CD4-positive, alpha-beta T cell treated with Interleukin-10 for 1 hour (primary cell): ENCODE results near the gene ASXL2.
"Not testable (repeated sequence)": the region's sequence is repeated elsewhere in the genome, so short reads cannot be mapped to it uniquely, and the experiment has no call there.

ENCODE experiments used
- DNase-seq: peaks from one replicate; pipeline ENCODE4 v3.0.0-alpha.2; 2020

Gene ASXL2

GRCh38 chr2:25878361-25879132 lies at the start of gene ASXL2:
TSS of gene ASXL2 (minus strand) at chr2:25878487. CDS start at chr2:25878222, 265 bp downstream.
- DNase-seq, result peak; percentile 98

DNA sequence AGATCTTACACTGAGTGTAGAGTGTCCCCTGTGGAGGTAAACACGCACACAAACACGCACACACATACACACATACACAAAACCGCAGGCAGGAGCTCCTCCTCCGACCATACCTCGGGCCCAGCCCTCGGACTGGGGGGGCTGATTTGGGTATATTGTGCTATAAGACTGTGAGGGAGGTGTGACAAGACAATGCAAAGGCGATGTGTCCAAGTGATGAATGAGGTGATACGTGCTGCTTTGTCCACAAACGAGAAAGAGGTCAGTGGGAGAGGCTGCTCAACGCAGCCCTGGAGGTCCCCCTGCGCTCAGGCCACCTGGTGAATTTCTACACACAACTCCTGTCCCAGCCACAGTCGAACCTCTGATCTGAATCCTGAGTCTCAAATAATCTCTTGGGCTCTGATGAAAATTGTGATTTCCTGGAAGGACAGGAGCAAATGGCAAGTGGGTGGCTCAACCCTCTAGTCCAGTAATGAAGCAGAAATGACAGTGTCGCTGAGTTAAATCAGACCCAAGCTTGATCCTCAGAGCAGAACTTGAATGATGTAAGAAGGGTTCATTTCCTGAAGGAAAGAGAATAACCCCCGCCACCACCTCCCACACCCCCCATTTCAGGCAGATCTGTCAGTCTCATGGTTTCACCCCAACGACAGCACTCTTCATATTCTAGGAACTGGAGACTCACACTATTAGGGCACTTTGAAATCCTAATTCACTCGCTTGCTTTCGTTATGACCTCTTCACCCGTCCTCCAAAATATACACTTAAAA lies 48.9 kb upstream of the ASXL2 start:
- no peak for DNase-seq

- DNase-seq, result no peak
Observed at GRCh38 chr2:25922501-25922900, 44.2 kb upstream of the ASXL2 start.

- no peak for DNase-seq
Observed at GRCh38 chr2:25920786-25921415, 42.6 kb upstream of the ASXL2 start.

- DNase-seq, result no peak
Observed at GRCh38 chr2:25920336-25920735, 42.0 kb upstream of the ASXL2 start.

GRCh38 chr2:25917832-25918231 lies 39.5 kb upstream of the ASXL2 start:
- no peak for DNase-seq

DNA sequence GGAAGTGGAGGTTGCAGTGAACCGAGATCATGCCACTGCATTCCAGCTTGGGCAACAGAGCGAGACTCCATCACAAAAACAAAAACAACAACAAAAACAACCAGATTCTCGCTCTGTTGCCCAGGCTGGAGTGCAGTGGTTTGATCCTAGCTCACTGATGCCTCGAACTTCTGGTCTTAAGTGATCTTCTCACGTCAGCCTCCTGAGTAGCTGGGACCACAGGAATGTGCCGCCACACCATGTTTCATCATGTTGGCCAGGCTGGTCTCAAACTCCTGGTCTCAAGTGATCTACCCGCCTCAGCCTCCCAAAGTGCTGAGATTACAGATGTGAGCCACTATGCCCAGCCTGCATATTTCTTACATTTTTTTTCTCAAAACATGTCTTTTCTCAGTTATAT lies 39.1 kb upstream of the ASXL2 start:
- not testable (repeated sequence) for DNase-seq

- peak; percentile 47 for DNase-seq
Observed at GRCh38 chr2:25915944-25916772, 37.9 kb upstream of the ASXL2 start.

GRCh38 chr2:25915411-25915810 lies 37.1 kb upstream of the ASXL2 start:
- not testable (repeated sequence) for DNase-seq

DNA sequence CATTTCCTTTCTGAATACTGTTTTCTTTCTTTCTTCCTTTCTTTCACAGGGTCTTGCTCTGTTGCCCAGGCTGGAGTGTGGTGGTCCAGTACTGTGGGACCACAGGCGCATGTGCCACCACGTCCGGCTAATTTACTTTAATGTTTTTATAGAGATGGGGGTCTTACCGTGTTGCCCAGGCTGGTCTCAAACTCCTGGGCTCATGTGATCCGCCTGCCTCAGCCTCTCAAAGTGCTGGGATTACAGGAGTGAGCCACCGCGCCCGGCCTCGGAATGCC lies 35.3 kb upstream of the ASXL2 start:
- DNase-seq, result not testable (repeated sequence)

- DNase-seq, result no peak
Observed at GRCh38 chr2:25912851-25913695, 34.8 kb upstream of the ASXL2 start.

DNA sequence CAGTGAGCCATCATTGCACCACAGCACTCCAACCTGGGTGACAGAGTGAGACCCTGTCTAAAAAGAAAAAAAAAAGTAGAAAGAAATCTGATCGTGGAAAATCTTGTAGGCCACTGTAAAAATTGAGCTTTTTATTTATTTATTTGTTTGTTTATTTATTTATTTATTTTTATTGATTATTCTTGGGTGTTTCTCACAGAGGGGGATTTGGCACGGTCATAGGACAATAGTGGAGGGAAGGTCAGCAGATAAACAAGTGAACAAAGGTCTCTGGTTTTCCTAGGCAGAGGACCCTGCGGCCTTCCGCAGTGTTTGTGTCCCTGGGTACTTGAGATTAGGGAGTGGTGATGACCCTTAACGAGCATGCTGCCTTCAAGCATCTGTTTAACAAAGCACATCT lies 31.3 kb upstream of the ASXL2 start:
- not testable (repeated sequence) for DNase-seq

- DNase-seq, result no peak
Observed at GRCh38 chr2:25905126-25905525, 26.8 kb upstream of the ASXL2 start.

- DNase-seq, result no peak
Observed at GRCh38 chr2:25903216-25903776, 25.0 kb upstream of the ASXL2 start.

GRCh38 chr2:25899404-25899970 lies 21.2 kb upstream of the ASXL2 start:
- DNase-seq, result no peak

GRCh38 chr2:25897506-25897905 lies 19.2 kb upstream of the ASXL2 start:
- DNase-seq, result no peak

GRCh38 chr2:25896308-25896707 lies 18.0 kb upstream of the ASXL2 start:
- not testable (repeated sequence) for DNase-seq

DNA sequence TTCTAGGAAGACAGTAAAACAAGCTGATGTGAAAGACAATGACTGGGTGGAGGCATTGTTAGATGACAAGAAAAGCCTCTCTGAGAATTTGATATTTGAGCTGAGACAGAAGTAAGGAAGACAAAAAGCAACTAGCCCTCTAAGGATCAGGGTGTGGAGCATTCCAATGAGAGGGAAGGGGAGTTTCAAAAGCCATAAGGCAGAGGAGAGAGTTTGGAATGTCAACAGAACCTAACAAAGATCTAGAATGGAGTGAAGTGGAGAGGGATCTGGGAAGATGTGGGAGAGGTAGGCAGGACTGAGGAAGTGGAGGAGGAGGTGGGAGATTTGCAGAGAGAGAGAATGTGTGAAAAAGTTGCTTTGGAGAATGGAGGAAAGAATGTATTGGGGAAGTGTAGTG lies 17.3 kb upstream of the ASXL2 start:
- no peak for DNase-seq

GRCh38 chr2:25895018-25895417 lies 16.7 kb upstream of the ASXL2 start:
- no peak for DNase-seq

- DNase-seq, result no peak
Observed at GRCh38 chr2:25894135-25894830, 16.0 kb upstream of the ASXL2 start.

DNA sequence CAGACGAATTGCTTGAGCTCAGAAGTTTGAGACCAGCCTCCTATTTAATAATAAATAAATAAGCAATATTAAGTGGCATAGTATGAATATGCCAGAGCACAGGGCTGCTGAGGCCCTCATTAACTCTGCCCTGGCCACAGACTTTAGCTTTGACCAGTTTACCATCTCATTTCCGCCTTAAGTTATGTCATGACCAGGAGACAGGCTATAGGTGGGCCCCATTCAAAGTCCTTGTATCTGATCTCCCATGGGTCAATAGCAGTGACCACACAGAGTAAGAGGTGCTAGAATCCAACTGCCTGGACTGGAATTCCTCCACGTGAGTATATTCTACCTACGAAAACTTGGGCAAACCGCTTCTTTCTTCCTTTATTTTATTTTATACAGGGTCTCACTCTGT lies 13.4 kb upstream of the ASXL2 start:
- DNase-seq, result no peak
